COLO668 (cell line): Measurements from ENCODE around the gene F11R.
"Not testable (repeated sequence)": the region's sequence is repeated elsewhere in the genome, so short reads cannot be mapped to it uniquely, and the experiment has no call there.

ENCODE experiments used
- DNase-seq: peaks from one replicate; lab custom pipeline; 2025; ENCODE audit not compliant: unreplicated experiment; lab: John Stamatoyannopoulos, UW

Gene F11R

GRCh38 chr1:161044908-161045735 is 24.2 kb upstream of the F11R start:
- DNase-seq, result peak; percentile 62

DNA sequence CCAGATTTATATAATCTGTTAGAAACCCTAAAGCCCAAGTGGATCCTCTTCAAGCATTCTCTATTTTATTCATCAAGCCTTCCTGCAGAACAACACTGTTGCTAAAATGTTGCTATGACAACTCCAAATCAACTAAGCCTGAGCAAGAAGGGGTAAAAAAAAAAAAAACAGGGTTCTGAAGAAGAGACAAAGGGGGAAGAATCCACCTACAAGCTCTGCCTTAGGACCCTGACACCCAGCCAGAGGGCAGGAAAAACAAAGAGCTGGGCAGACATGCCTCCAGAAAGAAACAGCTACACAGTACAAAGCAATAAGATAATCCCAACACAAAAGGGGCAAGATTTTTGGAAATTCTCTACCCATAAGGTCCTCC is 23.6 kb upstream of the F11R start:
- DNase-seq, result no peak

GRCh38 chr1:161039546-161039945 is 18.6 kb upstream of the F11R start:
- no peak for DNase-seq

- no peak for DNase-seq
These were observed 18.2 kb upstream of the F11R start for GRCh38 chr1:161039154-161039545.

DNA sequence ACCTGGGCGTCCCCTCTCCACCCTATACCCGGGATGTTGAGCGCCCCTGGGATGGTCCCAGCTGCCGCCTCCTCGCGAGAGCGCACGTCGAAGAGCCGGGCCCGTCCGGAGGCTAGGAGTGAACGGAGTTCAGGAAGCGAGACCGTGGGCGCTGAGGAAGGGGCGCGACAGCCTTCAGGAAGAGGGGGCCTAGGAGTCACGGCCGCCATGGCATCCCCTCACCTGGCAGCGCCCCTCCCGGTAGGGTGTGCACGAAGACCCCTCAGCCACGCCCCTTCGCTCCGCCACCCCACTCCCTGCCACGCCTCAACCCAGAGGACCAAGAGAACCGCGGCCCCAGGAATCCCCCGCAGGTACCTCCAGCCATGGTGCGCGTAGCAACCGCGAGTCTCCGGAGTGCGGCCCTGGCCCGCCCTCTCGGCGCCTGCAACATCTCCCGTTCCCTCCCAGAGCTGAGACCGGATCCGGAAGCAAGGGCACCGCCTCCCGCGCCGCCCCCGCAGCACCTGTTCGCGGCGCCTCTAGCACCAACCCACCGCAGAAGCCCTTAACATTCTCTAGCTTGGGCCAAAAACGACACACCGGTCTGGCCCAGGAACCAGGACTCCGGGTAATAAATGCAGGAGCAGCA is 17.7 kb upstream of the F11R start, which contains the start of gene TSTD1:
TSTD1 (minus strand) TSS at position 442 of the 631 bp plus-strand sequence; CDS start at position 367, 75 bp downstream.
- peak; percentile 85 for DNase-seq

DNA sequence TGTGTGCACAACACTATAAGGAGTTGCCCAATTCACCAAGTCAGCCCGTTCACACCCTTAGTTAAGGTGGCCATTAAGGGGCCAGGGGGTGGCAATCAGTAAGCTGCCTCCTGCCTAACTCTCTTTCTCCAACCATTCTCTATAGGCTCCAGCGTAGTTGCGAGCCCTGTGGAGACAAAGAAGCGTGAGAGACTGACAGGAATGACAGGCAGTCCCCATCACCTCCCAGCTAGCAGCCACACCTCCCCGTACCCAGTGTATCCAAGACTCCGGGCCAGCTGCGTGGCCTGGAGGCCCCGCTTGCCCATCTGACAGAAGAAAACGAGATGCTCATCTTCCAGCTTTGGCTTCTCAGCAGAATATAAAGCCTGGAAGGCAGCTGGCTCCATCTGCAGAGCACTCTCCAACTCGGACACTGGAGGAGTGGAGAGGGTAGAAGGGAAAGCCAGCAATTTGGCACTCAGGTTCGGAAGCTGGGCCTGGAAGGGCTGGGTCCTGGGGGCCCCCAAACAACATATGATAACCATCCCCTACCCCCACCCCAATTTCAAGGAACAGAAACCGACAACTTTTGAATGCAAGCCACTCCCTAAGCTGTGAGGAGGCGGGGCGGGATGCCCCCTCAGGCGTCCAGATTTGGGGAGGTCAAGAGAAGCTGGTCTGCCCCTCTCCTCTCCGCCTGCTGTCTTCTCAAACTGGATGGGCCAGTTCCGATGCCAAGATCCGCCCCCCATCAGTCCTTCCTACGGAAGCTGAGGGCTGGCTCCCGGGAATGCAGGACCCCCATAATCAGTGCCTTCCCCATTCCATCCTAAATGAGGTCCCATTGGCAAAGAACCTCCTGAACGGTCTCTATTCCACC is 16.9 kb upstream of the F11R start:
- peak; percentile 33 for DNase-seq

GRCh38 chr1:161033751-161034150 is 12.8 kb upstream of the F11R start:
- no peak for DNase-seq

GRCh38 chr1:161032409-161032808 is 11.5 kb upstream of the F11R start:
- no peak for DNase-seq

DNA sequence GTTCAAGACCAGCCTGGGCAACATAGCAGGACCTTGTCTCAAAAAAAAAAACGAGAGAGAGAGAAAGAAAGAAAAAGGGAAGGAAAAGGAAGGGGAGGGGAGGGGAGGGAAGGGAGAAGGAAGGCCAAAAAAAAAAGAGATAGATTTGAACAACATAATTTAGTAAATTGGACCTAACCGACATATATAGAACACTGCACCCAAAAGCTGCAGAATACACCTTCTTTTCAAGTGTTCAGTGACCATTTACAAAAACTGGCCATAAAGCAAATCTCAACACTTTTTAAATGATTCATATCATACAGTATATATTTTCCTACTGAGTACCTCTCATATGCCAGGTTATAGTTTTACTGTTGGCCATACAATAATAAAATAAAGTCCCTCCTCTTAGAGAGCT is 10.9 kb upstream of the F11R start:
- no peak for DNase-seq

- DNase-seq, result not testable (repeated sequence)
These were observed 8.5 kb upstream of the F11R start for GRCh38 chr1:161029466-161029865.

GRCh38 chr1:161026954-161027353 is 6.0 kb upstream of the F11R start:
- DNase-seq, result not testable (repeated sequence)

DNA sequence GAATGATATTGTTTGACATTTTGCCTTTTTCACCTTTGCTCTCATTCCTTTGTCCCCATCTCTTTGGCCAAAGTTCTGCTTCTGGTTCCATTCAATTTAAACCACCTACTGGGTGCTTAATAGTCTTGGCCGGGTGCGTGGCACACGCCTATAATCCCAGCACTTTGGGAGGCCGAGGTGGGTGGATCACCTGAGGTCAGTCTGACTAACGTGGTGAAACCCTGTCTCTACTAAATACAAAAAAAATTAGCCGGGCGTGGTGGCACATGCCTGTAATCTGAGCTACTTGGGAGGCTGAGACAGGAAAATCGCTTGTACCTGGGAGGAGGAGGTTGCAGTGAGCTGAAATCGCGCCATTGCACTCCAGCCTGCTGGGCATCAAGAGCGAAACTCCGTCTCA is 1.5 kb upstream of the F11R start:
- not testable (repeated sequence) for DNase-seq

- DNase-seq, result no peak
These were observed 1.0 kb upstream of the F11R start for GRCh38 chr1:161021970-161022353.

DNA sequence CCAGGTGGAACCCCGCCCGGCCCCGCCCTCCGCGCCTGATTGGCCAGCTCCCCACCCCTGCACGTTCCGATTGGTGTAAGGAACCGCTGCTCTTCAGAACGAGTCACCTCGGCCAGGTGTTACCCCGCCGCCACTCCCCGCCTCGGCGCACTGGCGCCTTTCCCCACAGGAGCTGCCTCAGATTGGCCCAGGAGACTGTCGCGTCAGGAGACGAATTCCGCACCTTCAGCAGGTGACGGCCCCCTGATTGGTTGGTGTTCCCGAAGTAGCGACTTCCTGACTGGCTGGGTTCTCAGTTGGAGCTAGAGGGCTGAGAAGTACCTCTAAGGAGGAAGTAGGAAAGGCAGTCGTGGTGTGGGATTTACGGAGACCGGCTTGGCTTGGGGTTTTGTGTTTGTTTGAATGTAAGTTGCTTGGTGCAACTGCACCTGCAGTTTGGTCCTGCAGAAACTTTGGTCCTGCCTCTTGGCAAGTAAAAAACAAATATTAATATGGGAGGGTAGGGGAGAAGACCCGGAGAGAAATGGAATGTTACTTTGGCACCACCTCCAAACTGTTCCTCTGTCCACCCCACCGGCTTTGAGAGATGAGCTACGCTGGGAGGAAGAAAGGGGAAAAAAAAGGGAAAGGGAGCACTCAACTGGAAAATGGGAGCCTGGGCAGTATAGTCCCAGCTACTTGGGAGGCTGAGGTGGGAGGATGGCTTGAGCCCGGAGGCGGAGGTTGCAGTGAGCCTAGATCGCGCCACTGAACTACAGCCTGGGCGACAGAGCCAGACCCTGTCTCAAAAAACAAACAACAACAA is 415 bp upstream of the F11R start:
- peak; percentile 99 for DNase-seq

DNA sequence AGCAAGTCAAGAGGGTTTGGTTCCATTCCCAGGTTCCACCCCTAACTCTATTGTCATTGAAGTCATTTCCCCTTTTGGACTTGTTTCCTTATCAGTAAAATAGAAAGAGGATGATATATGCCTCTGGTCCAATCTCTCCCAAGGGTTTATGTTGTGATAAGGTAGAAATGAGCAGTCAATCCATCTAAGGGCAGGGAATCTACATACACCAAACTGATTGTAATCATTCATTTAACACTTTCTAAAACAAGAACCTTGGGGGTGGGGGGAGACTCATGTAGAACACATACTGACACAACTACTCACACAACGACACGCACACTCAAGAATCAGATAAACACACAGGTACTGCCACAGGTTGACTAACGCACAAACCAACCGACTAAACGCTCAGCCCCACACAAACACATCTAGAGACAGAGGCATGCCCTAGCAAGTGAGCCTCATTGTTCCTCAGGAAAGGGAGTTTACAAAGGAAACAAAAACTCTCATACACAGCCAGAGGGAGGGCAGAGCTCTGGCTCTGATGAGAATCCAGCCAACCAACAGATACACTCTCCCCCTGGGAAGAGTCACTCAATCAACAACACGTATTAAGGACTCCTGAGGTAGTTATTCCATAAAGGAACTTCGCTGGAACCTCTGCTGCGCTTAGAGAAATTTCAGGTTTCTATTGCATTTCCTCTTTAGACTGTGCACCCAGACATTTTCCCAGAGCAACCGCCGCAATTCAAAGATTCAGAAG is 1.0 kb downstream of the F11R start:
- DNase-seq, result peak; percentile 32

GRCh38 chr1:161019111-161019660 is 1.8 kb downstream of the F11R start:
- DNase-seq, result not testable (repeated sequence)

- no peak for DNase-seq
These were observed 2.4 kb downstream of the F11R start for GRCh38 chr1:161018631-161018930.

DNA sequence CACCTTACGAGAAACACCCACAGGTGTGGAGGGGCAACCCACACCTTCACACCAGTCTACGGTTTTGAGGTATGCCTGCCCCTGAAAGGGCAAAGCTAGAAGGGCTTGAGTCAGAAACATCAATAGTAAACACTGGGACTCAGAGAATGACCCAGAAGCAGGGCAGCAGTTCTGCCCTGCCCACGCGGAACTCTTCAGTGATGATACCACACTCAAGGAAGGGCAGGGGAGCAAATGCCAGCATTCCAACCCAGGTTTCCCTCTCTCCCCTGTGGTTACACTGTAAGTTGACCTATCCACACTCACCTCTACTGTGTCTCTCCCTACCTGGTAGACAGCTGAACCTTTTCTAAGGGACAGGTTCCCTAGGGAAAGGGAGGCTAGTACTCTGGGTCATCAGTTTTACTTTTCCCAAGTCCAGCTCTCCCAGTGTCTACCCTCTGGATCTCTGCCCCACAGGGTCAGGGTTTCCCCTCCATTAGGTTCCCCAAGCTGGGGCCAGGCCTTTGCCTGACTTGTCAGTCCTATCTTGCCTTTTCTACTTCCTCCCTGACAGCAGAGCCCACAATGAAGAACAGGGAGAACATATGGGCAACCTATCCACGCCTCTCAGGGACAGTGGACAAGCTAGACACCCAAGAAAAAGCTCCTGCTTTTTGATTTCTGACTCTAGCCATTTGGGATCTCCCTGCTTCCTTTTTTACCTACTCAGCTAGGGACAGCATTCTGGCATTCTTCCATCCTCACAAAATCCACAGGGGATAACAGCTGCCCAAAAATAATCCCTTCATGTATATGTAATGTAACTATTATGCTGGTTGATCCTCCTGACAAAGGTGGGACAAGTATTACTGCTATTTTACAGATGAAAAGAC is 3.0 kb downstream of the F11R start:
- no peak for DNase-seq

GRCh38 chr1:161017181-161017580 is 3.8 kb downstream of the F11R start:
- not testable (repeated sequence) for DNase-seq
